ENCODE measurements around the gene CGNL1. TPM values are rescaled to one million over a fixed set of nuclear protein-coding genes. Genes with fewer than 3 reads are reported as not detected.

The CGNL1 gene
- total RNA-seq, 4 donors from 2014 or later, result 5.7 to 22.9 (median 14.5) TPM

GRCh38 chr15:57370929-57371328 lies 5.4 kb upstream of the CGNL1 start:
- 88 to 95% methylated on average over 1 of the region's 1 CpG for WGBS, 2 donors
- intact Hi-C loops (cut with DNase I; ENCODE audit: low total_unique reads), result no loop called here
- TF ChIP-seq POLR2A (IDR thresholded peaks at IDR 0.05) (no peak), CTCF (IDR thresholded peaks at IDR 0.05) (no peak)
- DNase-seq (ENCODE audit: low spot score in 2 of 2), result no peak
- no peak overlapping the region for H3K4me3 ChIP-seq (ENCODE audit: low read depth, poor library complexity, severe bottlenecking)

DNA sequence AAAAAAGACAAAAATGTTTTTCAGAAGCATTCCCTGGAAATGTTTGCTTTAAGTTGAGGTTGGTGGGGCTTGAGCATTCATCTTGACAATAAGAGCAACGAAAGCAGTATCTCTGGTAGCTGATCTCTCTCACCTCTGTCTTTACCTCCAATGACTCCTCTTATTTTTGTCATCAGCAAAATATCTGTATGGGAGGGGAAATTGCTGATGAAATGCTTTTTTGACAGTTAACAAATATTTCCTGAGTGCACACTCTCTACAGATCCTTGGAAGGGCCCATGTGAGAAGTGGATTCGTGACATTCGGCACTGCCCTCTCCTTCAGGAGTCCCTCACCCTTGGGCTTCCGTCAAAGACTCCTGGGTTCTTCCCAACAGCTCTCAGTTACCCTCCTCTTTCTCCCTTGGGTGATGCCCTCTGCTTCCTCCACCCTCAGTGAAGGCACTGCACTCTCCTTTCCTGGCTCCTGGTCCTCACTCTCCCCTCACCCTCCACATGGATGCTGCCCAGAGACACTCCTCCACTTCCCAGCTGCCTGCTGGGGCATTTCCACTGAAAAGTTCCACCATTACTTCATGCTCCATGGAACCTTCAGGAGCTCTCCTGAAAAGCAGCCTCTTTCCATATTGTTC lies 2.9 kb upstream of the CGNL1 start:
- no peak for DNase-seq (ENCODE audit: low spot score in 2 of 2)
- 89 to 95% methylated on average over 4 of the region's 4 CpGs for WGBS, 2 donors
- TF ChIP-seq POLR2A (IDR thresholded peaks at IDR 0.05) (no peak), CTCF (IDR thresholded peaks at IDR 0.05) (no peak)

DNA sequence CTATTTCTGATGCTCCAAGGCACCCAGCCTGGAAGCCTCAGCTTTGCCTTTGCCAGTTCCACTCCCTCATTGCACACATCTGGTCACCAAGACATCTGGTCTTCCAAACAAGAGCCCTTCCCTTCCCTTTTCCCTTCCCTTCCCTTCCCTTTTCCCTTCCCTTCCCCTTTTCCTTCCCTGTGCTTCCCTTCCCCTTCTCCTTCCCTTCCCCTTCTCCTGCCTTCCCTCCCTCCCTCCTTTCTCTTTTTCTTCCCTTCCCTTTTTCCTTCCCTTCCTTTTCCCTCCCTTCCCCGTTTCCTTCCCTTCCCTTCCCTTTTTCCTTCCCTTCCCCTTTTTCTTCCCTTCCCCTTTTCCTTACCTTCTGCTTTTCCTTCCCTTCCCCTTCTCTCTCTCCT lies 2.4 kb upstream of the CGNL1 start:
- intact Hi-C loops (cut with DNase I; ENCODE audit: low total_unique reads), result loop anchor here (1.0 kb wide), 1 partner anchor 34 kb away; no protein-coding TSS in a partner anchor
- no peak for TF ChIP-seq POLR2A (IDR thresholded peaks at IDR 0.05)
- no peak for TF ChIP-seq CTCF (IDR thresholded peaks at IDR 0.05)
- no peak for DNase-seq (ENCODE audit: low spot score in 2 of 2)
- WGBS, 2 donors, result 85 to 91% methylated on average over 1 of the region's 1 CpG
- H3K4me3 ChIP-seq (ENCODE audit: low read depth, poor library complexity, severe bottlenecking), result no peak overlapping the region

More for the DNA sequence above, 2.9 kb upstream of the CGNL1 start:
- intact Hi-C loops (cut with DNase I; ENCODE audit: low total_unique reads), result no loop called here
- no peak overlapping the region for H3K4me3 ChIP-seq (ENCODE audit: low read depth, poor library complexity, severe bottlenecking)

- peak; percentile 46 to 88 for DNase-seq (ENCODE audit: low spot score in 2 of 2)
- WGBS, 2 donors, result 5 to 8% methylated on average over 24 to 40 of the region's 48 CpGs
- intact Hi-C loops (cut with DNase I; ENCODE audit: low total_unique reads), result no loop called here
- TF ChIP-seq CTCF (IDR thresholded peaks at IDR 0.05), result no peak
- no peak for TF ChIP-seq POLR2A (IDR thresholded peaks at IDR 0.05)
- peak overlapping the region; percentile 29 for H3K4me3 ChIP-seq (ENCODE audit: low read depth, poor library complexity, severe bottlenecking)
Observed at GRCh38 chr15:57376696-57377477, 582 bp downstream of the CGNL1 start.

DNA sequence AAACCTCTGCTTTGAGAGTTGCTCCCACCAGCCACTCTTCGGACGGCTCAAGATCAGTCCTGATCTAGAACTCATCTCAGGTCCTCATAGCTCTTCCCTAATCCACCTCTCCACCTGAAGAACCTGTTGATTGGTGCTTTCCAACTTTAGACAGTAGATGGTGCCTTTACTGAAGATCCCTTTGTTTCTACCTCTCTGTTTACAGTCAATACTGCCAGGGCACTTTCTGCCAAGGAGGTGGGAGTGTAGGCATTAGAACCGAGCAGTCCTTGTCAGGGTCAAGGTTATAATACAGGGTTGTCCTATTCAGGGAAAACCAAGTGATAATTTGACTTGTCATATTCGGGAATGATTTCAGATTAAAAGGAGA lies 1.2 kb downstream of the CGNL1 start:
- no peak for TF ChIP-seq CTCF (IDR thresholded peaks at IDR 0.05)
- TF ChIP-seq POLR2A (IDR thresholded peaks at IDR 0.05), result no peak
- H3K4me3 ChIP-seq (ENCODE audit: low read depth, poor library complexity, severe bottlenecking), result no peak overlapping the region
- WGBS, 2 donors, result 41 to 47% methylated on average over 4 of the region's 4 CpGs
- intact Hi-C loops (cut with DNase I; ENCODE audit: low total_unique reads), result no loop called here
- DNase-seq (ENCODE audit: low spot score in 2 of 2), result no peak

All from lower leg skin (tissue), 4 donors.